Neural cell (in vitro differentiated cells): Measurements from ENCODE around the gene SSC5D. TPM values are rescaled to one million over a fixed set of nuclear protein-coding genes. Genes with fewer than 3 reads are reported as not detected.
A peak's percentile ranks its signal among the peaks of the same experiment; 100 is the strongest.

Experiments used
- H2AFZ ChIP-seq: fragments of 200-600, 300-800 bp; sonication (generic), shearing (Covaris generic); 2 replicates; pipeline ENCODE4 v1.6.0; 2014; ENCODE audit warnings: low read depth, mild to moderate bottlenecking, antibody characterized with exemption, low read length, moderate library complexity
- H3F3A ChIP-seq: fragments of 200-600 bp; shearing (Covaris generic); 2 replicates; pipeline ENCODE4 v1.6.1; 2016; ENCODE audit warnings: mild to moderate bottlenecking, moderate library complexity, mixed read lengths, antibody characterized with exemption, low read length; ENCODE audit not compliant: insufficient read depth, poor library complexity, severe bottlenecking
- H3K27ac ChIP-seq: fragments of 200-600, 300-800 bp; sonication (generic), shearing (Covaris generic); 2 replicates; pipeline ENCODE4 v1.5.1; 2014; ENCODE audit warnings: mild to moderate bottlenecking, low read length, moderate library complexity
- H3K27me3 ChIP-seq: fragments of 300-800, 200-600 bp; sonication (generic), shearing (Covaris generic); 2 replicates; pipeline ENCODE4 v1.6.0; 2014; ENCODE audit warnings: mild to moderate bottlenecking, low read depth, low read length, moderate library complexity; ENCODE audit not compliant: insufficient read depth
- H3K36me3 ChIP-seq: fragments of 300-800, 200-600 bp; sonication (generic), shearing (Covaris generic); 2 replicates; pipeline ENCODE4 v1.5.1; 2014; ENCODE audit warnings: mild to moderate bottlenecking, antibody characterized with exemption, low read length, moderate library complexity; ENCODE audit not compliant: insufficient read depth
- H3K4me2 ChIP-seq: fragments of 300-800, 200-600 bp; sonication (generic), shearing (Covaris generic); 2 replicates; pipeline ENCODE4 v1.6.0; 2014; ENCODE audit warnings: mild to moderate bottlenecking, low read length
- H3K4me3 ChIP-seq: fragments of 300-800, 200-600 bp; sonication (generic), shearing (Covaris generic); 2 replicates; pipeline ENCODE4 v1.5.1; 2014; ENCODE audit warnings: mild to moderate bottlenecking, low read length, moderate library complexity
- H3K79me2 ChIP-seq: fragments of 200-600 bp; shearing (Covaris generic); replicated peaks from 2 replicates; pipeline ENCODE4 v1.6.0; 2014; ENCODE audit warnings: mild to moderate bottlenecking, low read length, moderate library complexity; ENCODE audit not compliant: insufficient read depth
- H3K9ac ChIP-seq: fragments of 300-800, 200-600 bp; sonication (generic), shearing (Covaris generic); 2 replicates; pipeline ENCODE4 v1.6.1; 2016; ENCODE audit warnings: mild to moderate bottlenecking, low read length, mixed read lengths
- H3K9me2 ChIP-seq: fragments of 200-600 bp; shearing (Covaris generic); 2 replicates; pipeline ENCODE4 v1.6.1; 2016; ENCODE audit warnings: mild to moderate bottlenecking, low read length, mixed read lengths; ENCODE audit not compliant: insufficient read depth
- H3K9me3 ChIP-seq: fragments of 200-600, 300-800 bp; sonication (generic), shearing (Covaris generic); 2 replicates; pipeline ENCODE4 v1.6.1; 2016; ENCODE audit warnings: mild to moderate bottlenecking, mixed run types, low read length, moderate library complexity, mixed read lengths
- H4K20me1 ChIP-seq: fragments of 200-600 bp; shearing (Covaris generic); 2 replicates; pipeline ENCODE4 v1.6.1; 2016; ENCODE audit warnings: mild to moderate bottlenecking, mixed run types; ENCODE audit not compliant: insufficient read depth
- EP300 ChIP-seq: fragments of 450-650 bp; conservative IDR thresholded peaks from 2 replicates; pipeline ENCODE4 v1.6.1; 2014; ENCODE audit warnings: antibody characterized with exemption, mild to moderate bottlenecking, moderate library complexity; ENCODE audit not compliant: poor library complexity, severe bottlenecking
- EZH2 ChIP-seq: fragments of 200-600, 300-800 bp; shearing (Covaris generic), sonication (generic); IDR thresholded peaks from 2 replicates; pipeline ENCODE4 v1.6.1; 2014; ENCODE audit warnings: antibody characterized with exemption, low read length, borderline replicate concordance, mild to moderate bottlenecking; ENCODE audit not compliant: insufficient read depth, poor library complexity, severe bottlenecking
- MXI1 ChIP-seq: fragments of 450-650 bp; conservative IDR thresholded peaks from 2 replicates; pipeline ENCODE4 v1.6.1; 2014; ENCODE audit warnings: antibody characterized with exemption, mild to moderate bottlenecking; ENCODE audit not compliant: poor library complexity, severe bottlenecking
- POLR2AphosphoS5 ChIP-seq: IDR thresholded peaks from 2 replicates; pipeline ENCODE4 v1.6.1; 2012
- RAD21 ChIP-seq: fragments of 450-650 bp; conservative IDR thresholded peaks from 2 replicates; pipeline ENCODE4 v1.6.1; 2014; ENCODE audit warnings: antibody characterized with exemption, mild to moderate bottlenecking, moderate library complexity
- SMC3 ChIP-seq: fragments of 450-650 bp; conservative IDR thresholded peaks from 2 replicates; pipeline ENCODE4 v1.6.1; 2014; ENCODE audit warnings: antibody characterized with exemption, mild to moderate bottlenecking, moderate library complexity; ENCODE audit not compliant: poor library complexity
- TAF1 ChIP-seq: IDR thresholded peaks from 2 replicates; pipeline ENCODE4 v1.6.1; 2012; ENCODE audit warnings: low read depth
- polyA plus RNA-seq: library from polyadenylated mRNA; depleted of rRNA; stranded (reverse); fragments of >200 nt; gene quantifications from 2 replicates; pipeline ENCODE4 v1.2.3, GENCODE V29; 2014
- TF ChIP-seq, protein P1 (sequence below): fragments of 450-650 bp; IDR thresholded peaks from 2 replicates; pipeline ENCODE4 v1.5.1; 2014; ENCODE audit warnings: antibody characterized with exemption, mild to moderate bottlenecking, moderate library complexity; ENCODE audit not compliant: poor library complexity, severe bottlenecking
- TF ChIP-seq, protein P2 (sequence below): IDR thresholded peaks from 2 replicates; pipeline ENCODE4 v1.6.1; 2012; ENCODE audit warnings: borderline replicate concordance

SSC5D gene
- polyA plus RNA-seq, 1 donor from 2014 or later: 0.45 TPM

DNA sequence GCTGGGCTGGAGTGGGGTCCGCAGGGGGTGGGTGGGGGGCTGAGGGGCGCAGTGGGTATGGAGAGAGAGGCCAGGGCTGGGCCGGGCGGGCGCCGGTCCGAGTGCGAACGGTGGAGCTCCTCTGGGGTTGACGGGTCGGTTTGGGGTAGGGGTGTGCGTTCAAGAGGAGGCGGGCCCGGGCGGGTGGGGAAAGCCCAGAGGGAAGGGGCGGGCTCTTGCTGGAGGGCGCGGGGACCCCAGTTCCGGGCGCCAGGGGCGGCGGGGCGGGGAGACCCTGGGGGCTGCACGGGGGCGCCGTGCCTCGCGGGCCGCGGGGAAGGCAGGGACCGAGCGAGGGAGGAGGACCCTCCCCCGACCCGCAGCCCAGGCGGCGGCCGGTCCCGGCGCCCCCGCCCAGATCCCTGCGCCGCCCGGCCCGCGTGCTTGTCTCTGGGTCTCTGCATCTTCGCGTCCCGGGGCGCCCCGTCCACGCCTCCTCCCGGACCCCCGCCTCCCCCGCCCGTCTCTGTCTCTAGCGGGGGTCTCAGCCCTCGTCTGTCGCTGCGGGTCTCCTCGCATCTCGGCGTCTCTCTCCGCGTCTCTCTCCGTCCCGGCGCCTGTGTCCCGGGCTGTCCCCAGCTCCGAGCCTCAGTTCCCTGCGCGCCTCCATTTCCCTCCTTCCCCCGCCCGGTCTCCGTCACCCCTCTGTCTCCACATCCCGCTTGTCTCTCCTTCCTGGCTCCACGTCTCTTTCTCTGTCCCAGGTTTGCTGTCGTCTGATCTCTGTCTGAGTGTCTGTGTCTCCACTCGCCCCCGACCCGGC lies 36.9 kb upstream of the SSC5D start (continued):
- TF ChIP-seq, protein P1, sequence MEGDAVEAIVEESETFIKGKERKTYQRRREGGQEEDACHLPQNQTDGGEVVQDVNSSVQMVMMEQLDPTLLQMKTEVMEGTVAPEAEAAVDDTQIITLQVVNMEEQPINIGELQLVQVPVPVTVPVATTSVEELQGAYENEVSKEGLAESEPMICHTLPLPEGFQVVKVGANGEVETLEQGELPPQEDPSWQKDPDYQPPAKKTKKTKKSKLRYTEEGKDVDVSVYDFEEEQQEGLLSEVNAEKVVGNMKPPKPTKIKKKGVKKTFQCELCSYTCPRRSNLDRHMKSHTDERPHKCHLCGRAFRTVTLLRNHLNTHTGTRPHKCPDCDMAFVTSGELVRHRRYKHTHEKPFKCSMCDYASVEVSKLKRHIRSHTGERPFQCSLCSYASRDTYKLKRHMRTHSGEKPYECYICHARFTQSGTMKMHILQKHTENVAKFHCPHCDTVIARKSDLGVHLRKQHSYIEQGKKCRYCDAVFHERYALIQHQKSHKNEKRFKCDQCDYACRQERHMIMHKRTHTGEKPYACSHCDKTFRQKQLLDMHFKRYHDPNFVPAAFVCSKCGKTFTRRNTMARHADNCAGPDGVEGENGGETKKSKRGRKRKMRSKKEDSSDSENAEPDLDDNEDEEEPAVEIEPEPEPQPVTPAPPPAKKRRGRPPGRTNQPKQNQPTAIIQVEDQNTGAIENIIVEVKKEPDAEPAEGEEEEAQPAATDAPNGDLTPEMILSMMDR: no peak
- no peak for TF ChIP-seq TAF1

DNA sequence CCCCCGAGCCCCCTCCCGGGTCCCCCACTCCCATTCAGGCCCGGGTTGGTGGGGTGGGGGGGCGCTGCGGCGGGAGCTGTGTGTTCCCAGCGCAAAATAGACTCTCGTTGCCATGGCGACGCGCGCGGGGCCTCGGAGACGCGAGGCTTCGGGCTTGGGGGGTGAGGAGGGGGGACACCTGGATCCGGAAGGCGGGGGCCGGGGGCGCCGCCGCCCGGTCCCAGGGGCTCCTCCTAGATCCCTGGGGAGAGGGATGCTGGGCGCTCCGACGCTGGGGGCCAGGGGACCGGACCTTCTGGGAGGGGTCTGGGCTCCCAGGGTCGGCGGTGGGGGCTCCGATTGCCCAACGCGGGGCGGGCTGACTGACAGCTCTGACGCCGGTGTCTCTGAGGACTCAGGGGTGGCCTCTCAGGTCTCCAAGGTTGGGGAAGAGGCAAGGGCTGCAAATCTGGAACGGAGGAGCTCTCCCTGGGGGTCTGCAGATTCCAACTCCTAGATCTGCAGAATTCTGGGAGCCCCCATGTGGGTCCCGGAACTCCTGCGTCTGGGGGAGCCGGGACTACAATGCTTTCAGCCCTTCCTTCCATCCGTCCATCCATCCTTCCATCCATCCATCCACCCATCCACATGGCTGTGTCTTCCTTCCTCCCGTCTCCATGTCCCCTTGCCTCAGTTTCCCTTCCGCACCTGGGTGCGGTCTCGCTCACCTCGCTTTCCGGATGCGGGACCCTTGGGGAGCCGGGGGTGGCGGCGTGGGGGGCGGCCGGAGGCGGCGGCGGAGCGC lies 36.1 kb upstream of the SSC5D start:
- peak overlapping the region; percentile 93 for H3K9ac ChIP-seq

More for the DNA sequence above, 36.1 kb upstream of the SSC5D start:
- peak overlapping the region; percentile 81 for H3K27ac ChIP-seq
- H3K9me3 ChIP-seq: no peaks in the 10 kb centered on the region
- no peaks in the 10 kb centered on the region for H3F3A ChIP-seq
- TF ChIP-seq MXI1: peak; percentile 90
- TF ChIP-seq SMC3: peak; percentile 30
- no peak for TF ChIP-seq POLR2AphosphoS5
- no peak for TF ChIP-seq RAD21
- TF ChIP-seq EP300: no peak
- TF ChIP-seq, protein P1: no peak
- TF ChIP-seq TAF1: peak; percentile 15
- TF ChIP-seq, protein P2, sequence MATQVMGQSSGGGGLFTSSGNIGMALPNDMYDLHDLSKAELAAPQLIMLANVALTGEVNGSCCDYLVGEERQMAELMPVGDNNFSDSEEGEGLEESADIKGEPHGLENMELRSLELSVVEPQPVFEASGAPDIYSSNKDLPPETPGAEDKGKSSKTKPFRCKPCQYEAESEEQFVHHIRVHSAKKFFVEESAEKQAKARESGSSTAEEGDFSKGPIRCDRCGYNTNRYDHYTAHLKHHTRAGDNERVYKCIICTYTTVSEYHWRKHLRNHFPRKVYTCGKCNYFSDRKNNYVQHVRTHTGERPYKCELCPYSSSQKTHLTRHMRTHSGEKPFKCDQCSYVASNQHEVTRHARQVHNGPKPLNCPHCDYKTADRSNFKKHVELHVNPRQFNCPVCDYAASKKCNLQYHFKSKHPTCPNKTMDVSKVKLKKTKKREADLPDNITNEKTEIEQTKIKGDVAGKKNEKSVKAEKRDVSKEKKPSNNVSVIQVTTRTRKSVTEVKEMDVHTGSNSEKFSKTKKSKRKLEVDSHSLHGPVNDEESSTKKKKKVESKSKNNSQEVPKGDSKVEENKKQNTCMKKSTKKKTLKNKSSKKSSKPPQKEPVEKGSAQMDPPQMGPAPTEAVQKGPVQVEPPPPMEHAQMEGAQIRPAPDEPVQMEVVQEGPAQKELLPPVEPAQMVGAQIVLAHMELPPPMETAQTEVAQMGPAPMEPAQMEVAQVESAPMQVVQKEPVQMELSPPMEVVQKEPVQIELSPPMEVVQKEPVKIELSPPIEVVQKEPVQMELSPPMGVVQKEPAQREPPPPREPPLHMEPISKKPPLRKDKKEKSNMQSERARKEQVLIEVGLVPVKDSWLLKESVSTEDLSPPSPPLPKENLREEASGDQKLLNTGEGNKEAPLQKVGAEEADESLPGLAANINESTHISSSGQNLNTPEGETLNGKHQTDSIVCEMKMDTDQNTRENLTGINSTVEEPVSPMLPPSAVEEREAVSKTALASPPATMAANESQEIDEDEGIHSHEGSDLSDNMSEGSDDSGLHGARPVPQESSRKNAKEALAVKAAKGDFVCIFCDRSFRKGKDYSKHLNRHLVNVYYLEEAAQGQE: no peak
- no peak for TF ChIP-seq EZH2
- H3K79me2 ChIP-seq: no peaks in the 10 kb centered on the region
- peak overlapping the region; percentile 86 for H3K4me2 ChIP-seq
- H3K36me3 ChIP-seq: no peaks in the 10 kb centered on the region
- H3K9me2 ChIP-seq: no peaks in the 10 kb centered on the region
- H3K4me3 ChIP-seq: peak overlapping the region; percentile 99
- no peaks in the 10 kb centered on the region for H4K20me1 ChIP-seq
- H3K27me3 ChIP-seq: peaks cover 3% of the 10 kb centered on the region
- H2AFZ ChIP-seq: no peak overlapping the region
